Skeletal muscle tissue (tissue), 4 donors: ENCODE measurements around the gene KIF1C. TPM values are rescaled to one million over a fixed set of nuclear protein-coding genes. Genes with fewer than 3 reads are reported as not detected.
A peak's percentile ranks its signal among the peaks of the same experiment; 100 is the strongest.

Source experiments
- H3K27ac ChIP-seq: one replicate; pipeline ENCODE4 v1.7.0; 2013; ENCODE audit warnings: mild to moderate bottlenecking, low read depth, low read length, inconsistent platforms
- H3K27me3 ChIP-seq, 3 donors: one replicate each; pipeline ENCODE4 v1.7.0; 2013; ENCODE audit warnings: low read length in 3 of 3; ENCODE audit not compliant: control insufficient read depth in 3 of 3, insufficient read depth in 3 of 3
- H3K36me3 ChIP-seq, 3 donors: one replicate each; pipeline ENCODE4 v1.7.0; 2013; ENCODE audit warnings: low read length in 3 of 3; ENCODE audit not compliant: control insufficient read depth in 3 of 3, insufficient read depth in 3 of 3
- H3K4me1 ChIP-seq, 3 donors: one replicate each; pipeline ENCODE4 v1.7.0; 2013; ENCODE audit warnings: low read length in 3 of 3, mild to moderate bottlenecking in 3 of 3; ENCODE audit not compliant: control insufficient read depth in 3 of 3, insufficient read depth in 3 of 3
- H3K4me3 ChIP-seq, 3 donors: one replicate each; pipeline ENCODE4 v1.7.0; 2013; ENCODE audit warnings: low read length in 3 of 3
- H3K9ac ChIP-seq, 3 donors: one replicate each; pipeline ENCODE4 v1.7.0; 2013; ENCODE audit warnings: low read length in 3 of 3, mild to moderate bottlenecking in 3 of 3, moderate library complexity in 2 of 3, low read depth in 1 of 3
- H3K9me3 ChIP-seq, 3 donors: one replicate each; pipeline ENCODE4 v1.7.0; 2013; ENCODE audit warnings: low read length in 3 of 3; ENCODE audit not compliant: control insufficient read depth in 3 of 3
- total RNA-seq: library from RNA; depleted of rRNA; stranded (reverse); fragments of >200 nt; gene quantifications from one replicate; pipeline ENCODE4 v1.2.3, GENCODE V29; 2014
- donor health status: Osteomylitis.

The KIF1C gene
- total RNA-seq, 1 donor from 2014 or later, result 47.5 TPM

DNA sequence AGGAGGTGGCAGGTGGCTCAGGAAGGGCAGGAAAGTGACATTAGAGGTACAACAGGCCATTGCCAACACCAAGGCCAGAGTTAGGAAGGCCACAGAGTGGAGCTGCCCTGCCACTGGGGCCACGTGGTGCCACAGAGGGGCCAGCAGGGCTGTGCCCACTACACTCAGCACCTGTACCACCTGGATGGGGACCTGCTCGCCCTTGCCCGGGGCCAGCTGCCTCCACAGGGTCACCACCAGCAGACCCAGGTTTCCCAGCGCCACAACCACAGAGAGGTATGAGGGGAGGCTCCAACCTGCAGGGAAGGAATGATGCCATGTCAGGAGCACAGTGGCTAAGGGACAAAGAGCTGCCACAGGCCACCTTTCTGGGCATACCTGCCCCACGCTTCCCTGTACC lies 36.3 kb downstream of the KIF1C start:
- Histone ChIP-seq H3K27me3 (peaks cover 8 to 11% (median 9%) of the 10 kb centered on the region in 3 donors), H3K4me1 (peaks cover 0 to 5% (median 3%) of the 10 kb centered on the region in 3 donors), H3K27ac (no peak overlapping the region), H3K4me3 (no peak overlapping the region), H3K9me3 (no peaks in the 10 kb centered on the region), H3K9ac (no peak overlapping the region), H3K36me3 (no peaks in the 10 kb centered on the region)

DNA sequence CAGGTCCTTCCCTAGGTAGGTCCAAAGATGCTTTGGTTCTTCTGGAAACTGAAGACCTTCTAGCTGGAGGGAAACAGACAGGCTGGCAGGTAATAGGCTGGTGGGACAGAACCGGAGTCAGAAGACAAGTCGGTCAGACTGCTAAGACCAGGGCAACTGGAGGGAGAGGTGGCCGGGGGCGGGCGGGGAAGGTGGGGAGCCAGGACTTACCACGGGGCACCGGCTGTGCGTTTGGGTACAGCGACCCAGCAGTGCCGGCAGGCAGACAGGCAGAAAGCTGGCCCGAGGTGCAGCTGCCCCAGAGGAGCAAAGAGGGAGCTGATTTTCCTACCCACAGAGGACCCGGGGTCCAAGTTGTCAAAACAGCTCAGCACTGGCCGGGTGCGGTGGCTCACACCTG lies 36.9 kb downstream of the KIF1C start:
- no peak overlapping the region for H3K4me3 ChIP-seq
- H3K27me3 ChIP-seq, result peaks cover 8 to 11% (median 9%) of the 10 kb centered on the region in 3 donors
- H3K9me3 ChIP-seq, result no peaks in the 10 kb centered on the region
- no peaks in the 10 kb centered on the region for H3K36me3 ChIP-seq
- no peak overlapping the region for H3K27ac ChIP-seq
- H3K4me1 ChIP-seq, result peaks cover 0 to 5% (median 3%) of the 10 kb centered on the region in 3 donors
- no peak overlapping the region for H3K9ac ChIP-seq

DNA sequence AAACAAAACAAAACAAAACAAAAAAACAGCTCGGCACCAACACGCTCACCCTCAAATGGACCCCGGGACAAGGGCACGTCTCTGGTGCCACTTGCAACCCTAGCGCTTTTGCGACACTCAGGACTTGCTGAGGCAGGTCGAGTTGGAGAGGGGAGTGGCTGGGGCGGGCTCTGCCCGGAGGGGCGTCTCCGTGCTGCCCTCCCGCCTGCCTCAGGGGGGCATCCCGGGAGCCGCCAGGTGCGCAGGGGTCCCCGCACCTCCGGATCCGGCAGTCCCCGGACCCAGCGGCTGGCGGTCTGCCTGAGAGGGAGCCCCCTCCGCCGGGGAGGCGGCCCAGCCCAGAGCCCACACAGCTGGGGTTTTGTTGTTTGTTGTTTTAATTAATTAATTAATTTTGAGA lies 37.6 kb downstream of the KIF1C start, which contains the start of gene SLC52A1:
Gene SLC52A1, minus strand, starts transcription at position 112 of the 400 bp plus-strand sequence. CDS start 820 bp downstream, outside the sequence.
- Histone ChIP-seq H3K4me1 (peaks cover 0 to 5% (median 3%) of the 10 kb centered on the region in 3 donors), H3K27me3 (peaks cover 8 to 11% (median 9%) of the 10 kb centered on the region in 3 donors), H3K9me3 (no peaks in the 10 kb centered on the region), H3K9ac (no peak within 1 kb of the TSS), H3K27ac (no peak within 1 kb of the TSS), H3K36me3 (no peaks in the 10 kb centered on the region), H3K4me3 (no peak within 1 kb of the TSS)

DNA sequence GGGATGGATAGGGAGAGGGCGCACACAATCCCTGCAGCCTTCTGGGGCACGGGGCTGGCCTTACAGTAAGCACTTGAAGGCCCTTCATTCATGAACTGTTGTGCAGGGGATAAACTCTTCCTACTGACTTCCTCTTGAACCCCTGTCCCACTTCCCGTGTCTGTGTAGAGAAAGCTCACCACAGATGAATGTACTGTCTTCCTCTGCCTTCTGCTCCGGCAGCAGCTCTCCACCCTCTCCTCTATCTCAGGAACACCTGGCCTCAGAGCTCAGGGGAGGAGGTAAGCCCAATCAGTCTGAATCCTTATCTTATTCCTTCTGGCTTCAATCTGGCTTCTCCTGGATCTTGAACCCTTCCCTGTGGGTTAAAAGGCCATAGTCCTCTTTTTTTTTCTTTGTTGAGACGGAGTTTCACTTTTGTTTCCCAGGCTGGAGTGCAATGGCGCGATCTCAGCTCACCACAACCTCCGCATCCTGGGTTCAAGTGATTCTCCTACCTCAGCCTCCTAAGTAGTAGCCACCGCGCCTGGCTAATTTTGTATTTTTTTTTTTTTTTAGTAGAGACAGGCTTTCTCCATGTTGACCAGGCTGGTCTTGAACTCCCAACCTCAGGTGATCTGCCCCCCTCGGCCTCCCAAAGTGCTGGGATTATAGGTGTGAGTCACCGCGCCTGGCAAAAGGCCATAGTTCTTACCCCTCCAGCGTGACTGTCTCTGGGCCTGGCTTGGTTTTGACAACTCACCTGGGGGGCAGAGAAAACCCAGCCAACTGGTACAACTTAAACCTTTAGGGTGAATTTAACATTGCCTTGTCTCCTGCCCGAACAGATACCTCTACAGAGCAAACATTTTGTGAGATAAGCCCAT lies 44.6 kb downstream of the KIF1C start:
- no peaks in the 10 kb centered on the region for H3K27me3 ChIP-seq
- no peak overlapping the region for H3K4me3 ChIP-seq
- no peak overlapping the region for H3K9ac ChIP-seq
- no peaks in the 10 kb centered on the region for H3K4me1 ChIP-seq
- H3K9me3 ChIP-seq, result no peaks in the 10 kb centered on the region
- H3K27ac ChIP-seq, result no peak overlapping the region
- H3K36me3 ChIP-seq, result no peaks in the 10 kb centered on the region

DNA sequence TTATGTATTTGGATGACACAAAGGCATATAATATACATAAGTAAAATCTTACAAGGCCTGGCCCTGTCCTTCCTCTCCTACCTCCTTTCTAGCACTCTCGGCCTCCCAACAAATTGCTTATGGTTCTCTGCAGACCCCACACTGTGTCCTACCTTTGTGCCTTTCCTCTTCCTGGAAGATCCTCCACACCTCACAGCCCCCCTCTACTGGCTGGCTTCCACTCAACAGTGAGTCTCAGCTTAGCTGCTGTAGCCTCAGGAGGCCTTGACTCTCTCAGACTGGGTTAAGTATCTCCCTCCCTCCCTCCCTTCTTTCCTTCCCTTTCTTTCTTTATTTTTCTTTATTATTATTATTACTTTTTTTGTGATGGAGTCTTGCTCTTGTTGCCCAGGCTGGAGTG lies 45.8 kb downstream of the KIF1C start:
- H3K36me3 ChIP-seq, result no peaks in the 10 kb centered on the region

DNA sequence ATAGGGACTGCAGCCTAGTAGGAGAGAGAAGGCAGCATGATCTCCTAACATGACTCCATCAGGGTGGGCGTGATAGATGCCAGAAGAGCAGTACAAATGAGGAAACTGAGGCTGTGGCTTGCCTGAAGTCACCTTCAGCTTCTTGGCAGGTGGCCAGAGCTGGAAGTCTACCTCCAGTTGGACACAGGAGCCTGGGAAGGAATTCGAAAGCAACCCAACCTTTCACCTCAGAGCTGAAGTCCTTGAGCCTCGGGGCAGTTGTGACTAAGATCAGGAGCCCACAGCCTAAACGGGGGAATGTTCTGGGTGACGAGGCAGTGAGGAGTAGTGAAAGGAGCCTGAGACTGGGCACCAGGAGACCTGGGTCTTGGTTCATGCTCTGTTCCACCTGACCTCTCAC lies 46.9 kb downstream of the KIF1C start:
- H3K27me3 ChIP-seq, result no peaks in the 10 kb centered on the region
- no peaks in the 10 kb centered on the region for H3K36me3 ChIP-seq
- no peak overlapping the region for H3K4me3 ChIP-seq
- H3K4me1 ChIP-seq, result peaks cover 0 to 3% (median 0%) of the 10 kb centered on the region in 3 donors
- no peaks in the 10 kb centered on the region for H3K9me3 ChIP-seq
- H3K27ac ChIP-seq, result no peak overlapping the region
- H3K9ac ChIP-seq, result no peak overlapping the region

More for the DNA sequence above, 45.8 kb downstream of the KIF1C start:
- Histone ChIP-seq H3K9ac (no peak overlapping the region), H3K27me3 (no peaks in the 10 kb centered on the region), H3K4me1 (no peaks in the 10 kb centered on the region), H3K4me3 (no peak overlapping the region), H3K9me3 (no peaks in the 10 kb centered on the region), H3K27ac (no peak overlapping the region)

DNA sequence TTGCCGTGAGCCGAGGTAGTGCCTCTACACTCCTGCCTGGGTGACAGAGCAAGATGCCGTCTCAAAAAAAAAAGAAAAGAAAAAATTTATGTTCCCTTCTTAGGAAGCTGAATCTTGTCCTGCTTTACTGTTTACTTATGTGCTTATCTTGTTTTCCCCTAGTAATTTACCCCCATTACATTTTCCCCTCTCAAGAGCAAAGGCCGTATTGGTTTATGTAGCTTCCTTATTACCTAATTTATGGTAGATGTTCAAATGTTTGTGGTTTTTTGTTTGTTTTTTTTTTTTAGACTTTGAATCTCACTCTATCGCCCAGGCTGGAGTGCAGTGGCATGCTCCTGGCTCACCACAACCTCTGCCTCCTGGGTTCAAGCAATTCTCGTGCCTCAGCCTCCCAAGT lies 47.7 kb downstream of the KIF1C start:
- Histone ChIP-seq H3K4me3 (no peak overlapping the region), H3K36me3 (no peaks in the 10 kb centered on the region), H3K4me1 (peaks cover 0 to 4% (median 0%) of the 10 kb centered on the region in 3 donors), H3K9me3 (no peaks in the 10 kb centered on the region), H3K27me3 (no peaks in the 10 kb centered on the region), H3K27ac (no peak overlapping the region), H3K9ac (no peak overlapping the region)

DNA sequence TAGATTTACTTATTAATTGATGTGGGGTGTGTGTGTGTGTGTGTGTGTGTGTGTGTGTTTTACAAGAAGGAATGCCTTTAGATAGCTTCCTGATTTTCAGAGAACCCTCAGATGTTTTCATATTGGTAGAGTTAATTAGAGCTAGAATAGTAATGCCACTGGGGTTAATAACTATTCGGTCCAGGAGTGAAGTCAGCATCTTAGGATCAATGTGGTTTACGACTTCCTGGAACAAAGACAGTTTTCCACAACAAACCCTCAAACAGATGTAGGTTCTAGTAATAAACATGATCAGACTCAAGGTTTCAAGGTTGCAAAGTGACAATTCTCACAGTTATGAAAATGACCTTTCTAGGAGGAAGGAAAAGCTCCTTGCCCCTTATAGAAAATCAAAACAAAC lies 49.7 kb downstream of the KIF1C start:
- H3K9me3 ChIP-seq, result no peaks in the 10 kb centered on the region
- peaks cover 0 to 4% (median 0%) of the 10 kb centered on the region in 3 donors for H3K4me1 ChIP-seq
- no peak overlapping the region for H3K4me3 ChIP-seq
- no peak overlapping the region for H3K27ac ChIP-seq
- no peak overlapping the region for H3K9ac ChIP-seq
- H3K36me3 ChIP-seq, result no peaks in the 10 kb centered on the region
- H3K27me3 ChIP-seq, result no peaks in the 10 kb centered on the region

DNA sequence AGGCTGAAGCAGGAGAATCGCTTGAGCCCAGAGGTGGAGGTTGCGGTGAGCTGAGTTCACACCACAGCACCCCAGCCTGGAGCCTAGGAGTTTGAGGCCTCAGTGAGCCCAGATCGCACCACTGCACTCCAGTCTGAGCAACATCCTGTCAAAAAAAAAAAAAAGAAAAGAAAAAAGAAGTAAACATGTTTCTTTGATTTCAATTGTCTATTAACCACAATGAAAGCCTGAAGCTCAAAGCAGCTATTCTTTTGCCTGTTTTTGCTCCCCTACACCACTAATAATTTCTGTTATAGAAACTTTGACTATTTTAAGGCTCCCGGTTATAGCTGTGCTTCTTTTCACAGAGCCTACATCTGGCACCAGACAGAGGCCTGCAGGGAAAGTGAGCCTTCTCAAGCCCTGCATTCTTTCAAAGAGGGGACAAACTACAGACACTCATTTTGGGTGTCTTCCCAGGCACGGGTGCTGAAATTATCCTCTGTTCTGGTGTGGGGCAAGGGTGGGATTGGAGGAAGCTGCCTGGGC lies 51.6 kb downstream of the KIF1C start:
- Histone ChIP-seq H3K4me1 (peaks cover 0 to 4% (median 0%) of the 10 kb centered on the region in 3 donors), H3K9ac (peak overlapping the region in 2 of 3 donors; percentile 14 to 62), H3K9me3 (no peaks in the 10 kb centered on the region), H3K27ac (peak overlapping the region; percentile 58), H3K36me3 (no peaks in the 10 kb centered on the region), H3K27me3 (no peaks in the 10 kb centered on the region), H3K4me3 (no peak overlapping the region)

DNA sequence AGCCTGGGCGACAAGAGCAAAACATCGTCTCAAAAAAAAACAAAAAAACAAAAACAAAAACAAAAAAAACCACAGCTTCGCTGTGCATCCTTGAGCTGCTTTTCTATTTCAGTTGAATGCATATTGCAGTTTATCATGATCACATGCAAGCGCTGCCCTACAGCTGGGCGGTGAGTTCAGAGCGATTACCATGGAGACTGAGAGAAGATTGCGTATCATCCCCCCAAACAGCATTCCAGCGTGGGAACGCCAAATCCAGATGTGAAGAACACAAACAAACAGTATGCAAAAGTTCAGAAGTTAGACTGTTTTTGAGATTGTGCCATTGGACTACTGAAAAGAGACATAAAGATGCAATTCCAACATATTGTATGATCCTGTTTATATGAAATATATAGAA lies 52.5 kb downstream of the KIF1C start:
- Histone ChIP-seq H3K9me3 (no peaks in the 10 kb centered on the region), H3K27ac (peak overlapping the region; percentile 58), H3K9ac (no peak overlapping the region), H3K27me3 (no peaks in the 10 kb centered on the region), H3K36me3 (no peaks in the 10 kb centered on the region), H3K4me1 (peaks cover 0 to 4% (median 0%) of the 10 kb centered on the region in 3 donors), H3K4me3 (no peak overlapping the region)
